Mucosa of gallbladder (tissue), 1 donor: ENCODE data around the gene RIC3. TPM values are rescaled to one million over a fixed set of nuclear protein-coding genes. Genes with fewer than 3 reads are reported as not detected.

Experiments
- DNase-seq: peaks from one replicate; pipeline ENCODE4 v3.0.0-alpha.2; 2020; ENCODE audit warnings: low spot score
- total RNA-seq: library from RNA; stranded (reverse); gene quantifications from one replicate; pipeline ENCODE4 v1.2.1, GENCODE V29; 2021
- donor health status: DM: no; HTN: no; CAD: no.

Gene RIC3
- total RNA-seq, 1 donor from 2014 or later: 23.8 TPM

DNA sequence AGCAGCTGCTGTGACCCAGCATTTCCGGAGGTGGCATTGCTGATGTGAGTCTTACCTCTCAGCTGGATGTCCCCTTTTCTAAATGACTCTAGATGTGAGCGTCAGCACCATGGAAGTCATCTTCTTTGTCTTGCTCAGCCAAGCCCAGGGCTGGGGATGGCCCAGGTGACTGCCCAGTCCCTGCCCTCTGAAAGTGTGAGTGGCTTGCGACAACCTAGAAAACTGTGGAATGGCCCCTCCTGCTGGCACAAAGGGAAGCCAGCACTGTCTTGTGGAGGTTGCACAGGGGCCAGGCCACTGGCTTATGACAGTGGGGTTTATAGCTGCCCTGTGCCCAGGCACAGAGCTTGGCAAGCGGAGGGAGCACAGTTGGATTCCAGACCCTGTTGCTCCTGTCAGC, 81.6 kb downstream of the RIC3 start:
- DNase-seq: no peak

DNA sequence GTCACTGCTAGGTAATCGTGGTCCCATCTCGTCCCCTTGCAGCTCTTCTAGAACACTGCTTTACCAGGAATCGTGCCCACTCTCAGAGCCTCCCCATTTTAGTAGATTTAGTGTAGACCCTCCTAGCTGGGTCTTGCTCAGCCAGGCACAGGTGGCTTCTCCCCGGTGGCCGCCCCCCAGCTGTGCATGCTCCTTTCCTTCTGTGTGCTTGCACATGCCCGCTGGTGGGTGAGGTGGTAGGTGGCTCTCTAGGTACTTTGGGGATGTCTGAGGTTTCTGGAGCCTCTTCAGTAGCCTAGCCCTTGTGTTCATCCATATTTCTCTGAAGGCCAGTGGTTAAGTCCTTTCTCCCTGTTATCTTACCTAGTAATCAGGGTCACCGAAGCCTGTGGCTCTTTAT, 82.3 kb downstream of the RIC3 start:
- DNase-seq: no peak

- no peak for DNase-seq
These were observed 82.8 kb downstream of the RIC3 start for GRCh38 chr11:8086001-8086479.

DNA sequence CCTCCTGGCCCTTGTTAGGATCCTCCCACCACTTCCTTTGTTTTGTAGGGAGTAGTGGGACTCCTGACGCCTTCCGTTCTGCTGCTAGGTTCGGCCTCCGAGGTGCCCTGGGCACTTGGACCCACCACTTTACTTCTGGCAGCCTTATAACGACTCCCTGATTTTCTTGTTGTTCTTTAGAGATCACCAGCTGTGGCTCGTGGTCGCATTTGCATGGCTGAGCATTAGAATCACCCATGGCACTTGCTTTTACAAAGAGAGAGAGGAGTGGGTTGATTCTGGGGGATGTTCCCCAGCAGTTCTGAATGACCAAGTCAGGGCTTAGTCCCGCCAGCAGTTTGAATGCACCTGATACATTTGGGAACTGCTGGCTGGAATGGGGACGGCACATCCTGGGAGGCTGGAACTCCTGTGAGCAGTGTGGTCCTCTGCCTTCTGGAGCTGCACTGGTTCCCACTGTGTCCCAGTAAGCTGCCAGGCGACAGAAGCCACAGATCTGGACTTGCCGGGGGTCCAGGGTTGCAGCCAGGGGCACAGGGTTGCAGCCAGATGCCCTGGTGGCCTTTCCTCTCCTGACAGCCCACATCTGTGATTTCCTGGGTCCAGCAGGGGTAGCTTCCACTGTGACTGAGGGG, 83.7 kb downstream of the RIC3 start:
- no peak for DNase-seq

DNA sequence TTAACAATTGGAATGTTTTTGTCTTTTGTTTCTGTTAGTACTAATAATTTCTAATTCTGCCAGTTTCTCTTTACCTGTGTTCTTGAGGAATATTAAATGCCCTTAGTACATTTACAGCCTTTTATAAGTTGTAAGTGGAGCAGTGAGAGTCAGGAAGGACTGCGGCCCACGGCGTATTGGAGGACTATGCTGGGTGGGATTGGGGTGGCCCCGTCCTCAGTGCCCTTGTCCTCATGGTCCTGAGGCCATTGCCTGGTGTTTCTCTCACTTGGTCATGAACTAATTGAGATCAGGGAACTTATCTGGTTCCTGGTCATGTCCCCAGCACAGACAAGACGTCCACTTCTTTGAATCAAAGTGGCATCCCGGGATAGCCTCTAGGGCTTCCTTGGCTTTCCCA, 84.5 kb downstream of the RIC3 start:
- DNase-seq: no peak

GRCh38 chr11:8083871-8084281, 84.9 kb downstream of the RIC3 start:
- no peak for DNase-seq

GRCh38 chr11:8083088-8083395, 85.8 kb downstream of the RIC3 start:
- no peak for DNase-seq

GRCh38 chr11:8082391-8083087, 86.3 kb downstream of the RIC3 start:
- peak; percentile 49 for DNase-seq

DNA sequence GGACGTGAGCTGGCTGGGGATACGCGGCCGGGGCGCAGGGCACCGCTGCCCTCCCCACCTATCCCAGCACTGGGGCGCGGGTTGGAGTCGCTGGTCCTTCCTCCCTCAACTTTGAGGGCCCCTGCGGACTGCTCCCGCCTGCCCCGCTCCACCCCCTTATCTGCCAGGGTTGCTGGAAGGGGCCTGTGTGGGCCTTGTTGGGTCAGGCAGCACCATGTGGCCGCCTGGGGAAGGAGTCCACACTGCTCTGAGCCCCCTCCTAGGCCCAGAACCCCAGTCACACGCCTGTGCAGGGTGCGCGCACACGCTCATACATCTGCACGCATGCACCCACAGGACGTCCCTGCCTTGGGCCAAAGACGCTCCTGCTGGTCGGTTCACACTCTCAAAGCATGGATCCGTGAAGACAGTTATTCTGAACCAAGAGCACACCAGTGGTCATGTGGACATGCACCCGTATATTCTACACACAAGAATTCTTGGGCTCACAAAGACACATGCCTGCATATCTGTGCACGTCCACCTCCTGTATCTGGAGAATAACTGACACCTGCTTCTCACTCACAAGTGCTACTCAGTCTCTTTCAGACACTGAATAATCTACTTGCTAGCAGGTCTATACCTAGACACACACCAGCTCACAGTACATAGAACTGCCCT, 87.1 kb downstream of the RIC3 start:
- no peak for DNase-seq

- no peak for DNase-seq
These were observed 87.9 kb downstream of the RIC3 start, which contains the start of gene TUB for GRCh38 chr11:8080674-8081590. TUB (plus strand) TSS chr11:8081211; CDS start chr11:8081511, 300 bp downstream.

GRCh38 chr11:8080069-8080670, 88.7 kb downstream of the RIC3 start:
- no peak for DNase-seq

DNA sequence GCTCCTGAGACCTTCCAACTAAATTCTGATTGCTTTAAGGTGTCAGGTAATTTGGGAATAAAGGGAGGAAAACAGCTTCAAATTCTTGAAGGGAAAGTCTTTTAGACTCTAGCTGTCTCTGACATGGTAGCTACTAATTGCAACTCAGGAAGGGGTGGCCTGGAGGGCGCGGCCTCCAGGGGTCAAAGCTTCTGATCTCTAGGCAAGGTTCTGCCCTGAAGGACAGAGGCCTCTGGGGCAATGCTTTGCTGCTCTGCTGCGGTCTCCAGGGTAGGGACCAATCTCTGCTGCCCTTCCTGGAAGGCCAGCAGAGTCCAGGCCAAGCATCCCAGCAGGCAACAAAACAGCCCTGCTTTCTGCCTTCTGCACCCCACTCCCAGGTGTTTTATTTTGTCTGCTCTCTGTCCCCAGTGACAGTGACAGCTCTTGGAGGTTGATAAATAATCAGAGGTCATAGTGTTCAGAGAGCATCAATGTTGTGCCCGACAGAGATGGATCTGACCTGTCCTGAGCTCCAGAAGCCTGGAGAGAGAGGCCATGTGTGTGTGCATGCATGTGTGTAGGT, 89.6 kb downstream of the RIC3 start:
- DNase-seq: no peak

DNA sequence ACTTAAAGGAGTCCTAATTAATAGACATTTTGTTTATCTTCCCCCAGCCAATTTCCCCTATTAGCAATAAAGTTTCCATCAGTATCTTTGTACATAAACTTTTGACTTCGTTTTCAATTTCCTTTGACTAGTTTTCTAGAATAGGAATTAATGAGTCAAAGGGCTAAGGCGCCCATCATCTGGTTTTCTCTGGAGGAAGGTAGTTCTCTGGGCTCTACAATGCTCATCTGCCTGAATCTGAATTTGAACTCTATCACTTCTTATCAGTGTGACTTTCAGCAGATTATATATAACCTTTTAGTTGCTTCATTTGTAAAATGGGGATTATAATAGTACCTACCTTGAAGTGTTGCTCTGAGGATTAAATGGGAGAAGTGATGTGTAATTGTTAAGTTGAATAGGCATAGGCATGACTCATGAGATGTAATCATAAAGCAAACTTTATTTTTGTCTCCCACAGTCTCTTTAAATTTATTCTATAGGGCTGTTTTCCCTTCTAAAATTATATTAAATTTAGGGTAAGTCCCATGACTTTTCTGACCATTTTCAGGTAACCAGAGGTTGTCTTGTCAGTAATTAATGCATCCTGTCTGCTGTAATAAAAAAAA, 93.6 kb downstream of the RIC3 start:
- no peak for DNase-seq

DNA sequence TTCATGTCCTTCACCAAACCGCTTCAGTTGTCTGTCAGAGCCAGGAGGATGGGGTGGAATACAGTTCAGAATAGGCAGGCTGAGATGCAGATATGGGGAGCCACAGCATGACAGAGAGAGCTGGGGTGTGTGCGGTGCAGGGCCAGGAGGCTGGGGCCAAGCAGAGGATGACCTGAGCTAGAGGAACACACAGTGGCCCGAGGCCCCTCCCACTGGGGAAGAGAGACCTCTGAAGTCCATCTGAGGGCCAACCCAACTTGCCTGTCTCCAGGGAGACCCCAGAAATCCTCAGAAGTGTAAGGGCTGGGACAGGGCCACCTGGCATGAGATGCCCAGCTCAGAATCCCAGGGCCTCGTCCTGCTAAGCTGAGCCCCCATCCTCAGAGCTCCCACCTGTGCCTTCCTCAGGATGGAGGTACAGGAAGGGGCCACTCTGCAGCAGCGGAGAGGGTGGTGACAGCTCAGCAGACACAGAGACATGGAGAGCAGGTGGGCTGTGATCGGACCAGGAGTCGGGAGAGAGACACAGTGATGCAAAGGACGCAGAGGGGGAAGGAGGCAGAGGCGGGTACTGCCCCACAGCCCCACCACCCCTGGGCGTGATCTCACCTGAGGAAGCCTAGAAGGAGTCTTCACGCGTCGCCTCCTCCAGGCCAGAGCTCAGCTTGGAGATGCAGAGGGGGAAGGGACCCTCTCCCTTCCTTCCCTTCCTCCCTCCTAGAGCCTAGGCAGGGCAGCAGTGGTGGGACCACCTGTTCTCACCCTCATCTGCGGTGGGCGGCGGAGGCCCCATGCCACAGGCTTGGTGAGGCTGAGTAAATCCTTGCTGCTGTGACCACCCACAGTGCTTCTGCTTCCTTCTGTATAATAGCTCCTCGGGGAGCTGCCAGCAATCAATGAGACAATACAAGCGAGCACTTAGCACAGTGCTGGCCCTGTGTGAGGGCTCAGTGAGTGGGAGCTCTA, 96.9 kb downstream of the RIC3 start:
- DNase-seq: no peak

GRCh38 chr11:8070417-8071115, 98.3 kb downstream of the RIC3 start:
- no peak for DNase-seq

- DNase-seq: no peak
These were observed 99.1 kb downstream of the RIC3 start for GRCh38 chr11:8069771-8070170.

DNA sequence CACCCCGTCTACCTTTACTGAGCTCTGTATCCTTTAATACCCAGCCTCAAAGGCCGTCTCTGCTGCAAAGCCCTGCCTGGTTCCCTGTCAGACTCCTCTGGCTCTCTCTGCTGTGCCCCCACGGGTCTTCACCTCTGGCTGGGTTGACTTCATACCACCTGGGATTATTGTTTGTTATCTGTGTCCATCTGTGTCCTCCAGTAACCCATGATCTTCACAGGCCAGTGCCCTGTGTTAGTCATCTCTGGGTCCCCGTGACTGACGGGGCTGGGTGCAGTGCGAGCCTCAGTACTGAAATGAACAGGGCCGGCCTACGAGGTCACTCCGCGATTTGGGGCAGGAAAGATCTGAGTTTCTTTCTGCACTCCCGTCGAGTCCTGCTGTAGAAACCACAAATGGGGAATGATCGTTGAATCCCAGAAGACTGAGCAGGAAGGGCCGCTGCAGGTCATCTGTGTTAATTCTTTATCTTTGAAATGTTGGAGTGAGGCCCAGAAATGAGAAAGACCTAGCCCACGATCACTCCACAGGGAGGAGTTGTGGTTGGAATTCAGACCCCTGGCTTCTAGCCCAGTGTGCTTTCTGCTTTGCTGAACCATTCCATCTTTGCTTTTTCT, 100.1 kb downstream of the RIC3 start:
- peak; percentile 59 for DNase-seq

GRCh38 chr11:8067929-8068575, 100.8 kb downstream of the RIC3 start:
- no peak for DNase-seq
